RPMI8226 (cell line): Measurements from ENCODE around the gene OSCP1.
A peak's percentile ranks its signal among the peaks of the same experiment; 100 is the strongest.

Experiments
- DNase-seq: peaks from one replicate; pipeline ENCODE4 v3.0.0-alpha.2; 2015

Gene OSCP1

GRCh38 chr1:36471830-36472641, 21.8 kb upstream of the OSCP1 start:
- DNase-seq, result no peak

- no peak for DNase-seq
Observed at GRCh38 chr1:36469163-36469562, 18.9 kb upstream of the OSCP1 start.

- DNase-seq, result no peak
Observed at GRCh38 chr1:36467700-36468455, 17.6 kb upstream of the OSCP1 start.

GRCh38 chr1:36467027-36467410, 16.8 kb upstream of the OSCP1 start:
- DNase-seq, result no peak

- DNase-seq, result no peak
Observed at GRCh38 chr1:36466370-36467026, 16.2 kb upstream of the OSCP1 start.

- no peak for DNase-seq
Observed at GRCh38 chr1:36465731-36466369, 15.6 kb upstream of the OSCP1 start.

GRCh38 chr1:36464605-36465393, 14.5 kb upstream of the OSCP1 start:
- no peak for DNase-seq

GRCh38 chr1:36463803-36464604, 13.8 kb upstream of the OSCP1 start, which contains the start of gene MRPS15:
TSS of gene MRPS15 (minus strand) at chr1:36464384. CDS start at chr1:36464275, 109 bp downstream.
- DNase-seq, result peak; percentile 98

GRCh38 chr1:36463463-36463802, 13.2 kb upstream of the OSCP1 start:
- DNase-seq, result no peak

GRCh38 chr1:36458910-36459309, 8.7 kb upstream of the OSCP1 start:
- no peak for DNase-seq

- DNase-seq, result no peak
Observed at GRCh38 chr1:36457691-36458090, 7.4 kb upstream of the OSCP1 start.

- no peak for DNase-seq
Observed at GRCh38 chr1:36456391-36456928, 6.2 kb upstream of the OSCP1 start.

- DNase-seq, result no peak
Observed at GRCh38 chr1:36455386-36455785, 5.1 kb upstream of the OSCP1 start.

- no peak for DNase-seq
Observed at GRCh38 chr1:36453600-36454388, 3.5 kb upstream of the OSCP1 start.

- no peak for DNase-seq
Observed at GRCh38 chr1:36453051-36453450, 2.8 kb upstream of the OSCP1 start.

- no peak for DNase-seq
Observed at GRCh38 chr1:36450919-36451305, 661 bp upstream of the OSCP1 start.

GRCh38 chr1:36448530-36449056, 1.7 kb downstream of the OSCP1 start:
- DNase-seq, result no peak

- no peak for DNase-seq
Observed at GRCh38 chr1:36447450-36447849, 2.8 kb downstream of the OSCP1 start.

- DNase-seq, result no peak
Observed at GRCh38 chr1:36446746-36447145, 3.5 kb downstream of the OSCP1 start.

- DNase-seq, result peak; percentile 50
Observed at GRCh38 chr1:36446271-36446670, 4.0 kb downstream of the OSCP1 start.
